Activated naive CD4-positive, alpha-beta T cell treated with anti-CD3 and anti-CD28 coated beads, Interleukin-2, amount 50 U/mL, for 24 hours (primary cell): Measurements from ENCODE around the gene SULT2B1.
"Not testable (repeated sequence)": the region's sequence is repeated elsewhere in the genome, so short reads cannot be mapped to it uniquely, and the experiment has no call there.

Experiments used
- H3K27ac Mint-ChIP-seq: one replicate; pipeline ENCODE4 v1.8.0; 2021; ENCODE audit warnings: mild to moderate bottlenecking, mixed read lengths
- H3K27me3 Mint-ChIP-seq: one replicate; pipeline ENCODE4 v1.8.0; 2021; ENCODE audit warnings: mixed read lengths
- H3K36me3 Mint-ChIP-seq: one replicate; pipeline ENCODE4 v1.8.0; 2021; ENCODE audit warnings: mixed read lengths
- H3K4me1 Mint-ChIP-seq: one replicate; pipeline ENCODE4 v1.8.0; 2021; ENCODE audit warnings: mixed read lengths
- H3K4me3 Mint-ChIP-seq: one replicate; pipeline ENCODE4 v1.8.0; 2021; ENCODE audit warnings: mild to moderate bottlenecking, mixed read lengths
- H3K9me3 Mint-ChIP-seq: one replicate; pipeline ENCODE4 v1.8.0; 2021; ENCODE audit warnings: mixed read lengths

The SULT2B1 gene

GRCh38 chr19:48569814-48570213, 17.8 kb downstream of the SULT2B1 start:
- no peak overlapping the region for H3K4me3 Mint-ChIP-seq
- H3K27me3 Mint-ChIP-seq, result no peaks in the 10 kb centered on the region
- H3K27ac Mint-ChIP-seq, result no peak overlapping the region
- no peaks in the 10 kb centered on the region for H3K4me1 Mint-ChIP-seq
- no peaks in the 10 kb centered on the region for H3K36me3 Mint-ChIP-seq
- H3K9me3 Mint-ChIP-seq, result no peaks in the 10 kb centered on the region

- no peaks in the 10 kb centered on the region for H3K4me1 Mint-ChIP-seq
- H3K27ac Mint-ChIP-seq, result no peak overlapping the region
- H3K4me3 Mint-ChIP-seq, result no peak overlapping the region
- H3K27me3 Mint-ChIP-seq, result no peaks in the 10 kb centered on the region
- H3K9me3 Mint-ChIP-seq, result no peaks in the 10 kb centered on the region
- H3K36me3 Mint-ChIP-seq, result no peaks in the 10 kb centered on the region
Measured at GRCh38 chr19:48571378-48572162, 19.6 kb downstream of the SULT2B1 start.

- Mint-ChIP-seq H3K36me3 (no peaks in the 10 kb centered on the region), H3K27me3 (no peaks in the 10 kb centered on the region), H3K4me1 (no peaks in the 10 kb centered on the region), H3K27ac (no peak overlapping the region), H3K4me3 (no peak overlapping the region), H3K9me3 (no peaks in the 10 kb centered on the region)
Measured at GRCh38 chr19:48573163-48573505, 21.2 kb downstream of the SULT2B1 start.

- Mint-ChIP-seq H3K9me3 (no peaks in the 10 kb centered on the region), H3K4me3 (no peak overlapping the region), H3K4me1 (no peaks in the 10 kb centered on the region), H3K27ac (no peak overlapping the region), H3K27me3 (no peaks in the 10 kb centered on the region), H3K36me3 (no peaks in the 10 kb centered on the region)
Measured at GRCh38 chr19:48575931-48576622, 24.1 kb downstream of the SULT2B1 start.

GRCh38 chr19:48577908-48578307, 25.9 kb downstream of the SULT2B1 start:
- H3K27me3 Mint-ChIP-seq, H3K4me3 Mint-ChIP-seq, H3K27ac Mint-ChIP-seq, H3K36me3 Mint-ChIP-seq, H3K4me1 Mint-ChIP-seq, H3K9me3 Mint-ChIP-seq: not testable (repeated sequence)

- Mint-ChIP-seq H3K27me3 (no peaks in the 10 kb centered on the region), H3K4me1 (no peaks in the 10 kb centered on the region), H3K9me3 (no peaks in the 10 kb centered on the region), H3K4me3 (no peak overlapping the region), H3K36me3 (no peaks in the 10 kb centered on the region), H3K27ac (no peak overlapping the region)
Measured at GRCh38 chr19:48578891-48579290, 26.9 kb downstream of the SULT2B1 start.

GRCh38 chr19:48582168-48582567, 30.2 kb downstream of the SULT2B1 start:
- no peaks in the 10 kb centered on the region for H3K36me3 Mint-ChIP-seq
- peaks cover 4% of the 10 kb centered on the region for H3K4me1 Mint-ChIP-seq
- no peak overlapping the region for H3K27ac Mint-ChIP-seq
- H3K4me3 Mint-ChIP-seq, result no peak overlapping the region
- H3K27me3 Mint-ChIP-seq, result no peaks in the 10 kb centered on the region
- H3K9me3 Mint-ChIP-seq, result no peaks in the 10 kb centered on the region

GRCh38 chr19:48587387-48587786, 35.4 kb downstream of the SULT2B1 start:
- Mint-ChIP-seq H3K9me3 (no peaks in the 10 kb centered on the region), H3K4me1 (peaks cover 16% of the 10 kb centered on the region), H3K27ac (no peak overlapping the region), H3K27me3 (no peaks in the 10 kb centered on the region), H3K4me3 (peak overlapping the region; percentile 15), H3K36me3 (no peaks in the 10 kb centered on the region)

GRCh38 chr19:48588670-48589401, 36.9 kb downstream of the SULT2B1 start:
- H3K9me3 Mint-ChIP-seq, result no peaks in the 10 kb centered on the region
- H3K27ac Mint-ChIP-seq, result no peak overlapping the region
- peak overlapping the region; percentile 80 for H3K4me3 Mint-ChIP-seq
- H3K4me1 Mint-ChIP-seq, result peaks cover 16% of the 10 kb centered on the region
- no peaks in the 10 kb centered on the region for H3K27me3 Mint-ChIP-seq
- H3K36me3 Mint-ChIP-seq, result no peaks in the 10 kb centered on the region

GRCh38 chr19:48591021-48591420, 39.0 kb downstream of the SULT2B1 start:
- H3K36me3 Mint-ChIP-seq, result no peaks in the 10 kb centered on the region
- no peaks in the 10 kb centered on the region for H3K9me3 Mint-ChIP-seq
- no peak overlapping the region for H3K27ac Mint-ChIP-seq
- peak overlapping the region; percentile 4 for H3K4me3 Mint-ChIP-seq
- H3K4me1 Mint-ChIP-seq, result peaks cover 17% of the 10 kb centered on the region
- no peaks in the 10 kb centered on the region for H3K27me3 Mint-ChIP-seq

GRCh38 chr19:48595171-48595570, 43.2 kb downstream of the SULT2B1 start:
- H3K4me3 Mint-ChIP-seq, result peak overlapping the region; percentile 59
- no peaks in the 10 kb centered on the region for H3K9me3 Mint-ChIP-seq
- H3K36me3 Mint-ChIP-seq, result no peaks in the 10 kb centered on the region
- H3K27ac Mint-ChIP-seq, result peak overlapping the region; percentile 57
- H3K27me3 Mint-ChIP-seq, result no peaks in the 10 kb centered on the region
- peaks cover 4% of the 10 kb centered on the region for H3K4me1 Mint-ChIP-seq

GRCh38 chr19:48595833-48596232, 43.9 kb downstream of the SULT2B1 start:
- no peaks in the 10 kb centered on the region for H3K27me3 Mint-ChIP-seq
- H3K4me3 Mint-ChIP-seq, result peak overlapping the region; percentile 26
- H3K27ac Mint-ChIP-seq, result no peak overlapping the region
- no peaks in the 10 kb centered on the region for H3K9me3 Mint-ChIP-seq
- peaks cover 4% of the 10 kb centered on the region for H3K4me1 Mint-ChIP-seq
- H3K36me3 Mint-ChIP-seq, result no peaks in the 10 kb centered on the region

GRCh38 chr19:48596237-48596636, 44.3 kb downstream of the SULT2B1 start:
- Mint-ChIP-seq H3K4me3 (no peak overlapping the region), H3K27me3 (no peaks in the 10 kb centered on the region), H3K9me3 (no peaks in the 10 kb centered on the region), H3K4me1 (peaks cover 4% of the 10 kb centered on the region), H3K27ac (no peak overlapping the region), H3K36me3 (no peaks in the 10 kb centered on the region)

GRCh38 chr19:48596679-48597465, 44.9 kb downstream of the SULT2B1 start:
- no peaks in the 10 kb centered on the region for H3K9me3 Mint-ChIP-seq
- peak overlapping the region; percentile 35 for H3K27ac Mint-ChIP-seq

GRCh38 chr19:48598996-48599700, 47.2 kb downstream of the SULT2B1 start:
- no peak overlapping the region for H3K4me3 Mint-ChIP-seq
- H3K9me3 Mint-ChIP-seq, result no peaks in the 10 kb centered on the region
- no peaks in the 10 kb centered on the region for H3K27me3 Mint-ChIP-seq
- H3K4me1 Mint-ChIP-seq, result peaks cover 4% of the 10 kb centered on the region
- H3K36me3 Mint-ChIP-seq, result no peaks in the 10 kb centered on the region
- no peak overlapping the region for H3K27ac Mint-ChIP-seq

More at GRCh38 chr19:48596679-48597465, 44.9 kb downstream of the SULT2B1 start:
- Mint-ChIP-seq H3K4me3 (peak overlapping the region; percentile 55), H3K36me3 (no peaks in the 10 kb centered on the region), H3K4me1 (peaks cover 4% of the 10 kb centered on the region), H3K27me3 (no peaks in the 10 kb centered on the region)
